ENCODE measurements around the gene HAUS8. TPM values are rescaled to one million over a fixed set of nuclear protein-coding genes. Genes with fewer than 3 reads are reported as not detected.

Gene HAUS8
- total and polyA plus RNA-seq, 2 donors (not counting 3 experiments of a cell fraction or from before 2014, with no cell fraction given): 9.6 to 30.3 TPM

DNA sequence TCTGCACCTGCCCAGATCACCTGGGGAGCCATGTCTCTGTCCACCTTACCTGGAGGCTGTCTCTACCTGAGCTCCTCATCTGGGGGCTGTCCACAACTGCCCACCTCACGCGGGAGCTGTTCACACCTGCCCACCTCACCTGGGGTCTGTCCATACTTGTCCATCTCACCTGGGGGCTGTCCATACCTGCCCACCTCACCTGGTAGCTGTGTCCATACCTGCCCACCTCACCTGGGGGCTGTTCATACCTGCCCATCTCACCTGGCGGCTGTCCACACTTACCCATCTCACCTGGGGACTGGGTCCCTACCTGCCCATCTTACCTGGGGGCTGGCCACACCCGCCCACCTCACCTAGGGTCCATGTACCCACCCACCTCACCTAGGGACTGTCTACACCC, 38.6 kb downstream of the HAUS8 start:
- CTCF ChIA-PET: interaction anchor here (1.0 kb wide), 1 partner anchor 19 kb away, joined by 3 read pairs; no protein-coding TSS in a partner anchor
- Histone ChIP-seq H4K20me1 (replicated peaks; ENCODE audit: control insufficient read depth, extremely low read depth, insufficient read depth, low read length) (no peaks in the 10 kb centered on the region), H3K27me3 (ENCODE audit: control insufficient read depth in 2 of 2, insufficient read depth in 2 of 2, low read length in 2 of 2) (no peaks in the 10 kb centered on the region), H3K27ac (ENCODE audit: insufficient read depth, low read depth, low read length) (no peak overlapping the region), H3K79me2 (ENCODE audit: control insufficient read depth, insufficient read depth, low read length) (no peaks in the 10 kb centered on the region), H2AFZ (ENCODE audit: low read depth, low read length) (no peak overlapping the region), H3K36me3 (ENCODE audit: control insufficient read depth in 2 of 2, extremely low read depth in 1 of 2, insufficient read depth in 2 of 2, low read length in 2 of 2) (no peaks in the 10 kb centered on the region), H3K4me1 (ENCODE audit: control insufficient read depth, extremely low read depth, insufficient read depth, low read length) (no peaks in the 10 kb centered on the region), H3K9me1 (replicated peaks; ENCODE audit: control insufficient read depth, extremely low read depth, insufficient read depth, low read length) (no peaks in the 10 kb centered on the region), H3K9ac (replicated peaks; ENCODE audit: extremely low read depth, insufficient read depth, low read length) (no peak overlapping the region), H3K9me3 (replicated peaks; ENCODE audit: control insufficient read depth, insufficient read depth, low read length) (no peaks in the 10 kb centered on the region), H3K4me3 (replicated peaks in 1 of 3; ENCODE audit: insufficient read depth in 1 of 3, low read depth in 1 of 3, low read length in 3 of 3) (no peak overlapping the region), H3K4me2 (ENCODE audit: insufficient read depth, low read length) (no peak overlapping the region)
- FAIRE-seq (no peak), DNase-seq (ENCODE audit: low read depth, low spot score) (no peak)
- POLR2A ChIA-PET: no interaction called here
- no peak for TF ChIP-seq POLR2A (IDR thresholded peaks at IDR 0.05; ENCODE audit: low read depth, low read length)
- TF ChIP-seq GATA2 (IDR thresholded peaks at IDR 0.05; ENCODE audit: insufficient read depth, insufficient read length, low read depth, low read length): no peak
- TF ChIP-seq FOS (IDR thresholded peaks at IDR 0.05; ENCODE audit: borderline replicate concordance, insufficient read depth, low read length): no peak
- no peak for TF ChIP-seq EZH2 (IDR thresholded peaks at IDR 0.05; ENCODE audit: borderline replicate concordance, low read depth, low read length, severe bottlenecking)
- TF ChIP-seq, protein P1, sequence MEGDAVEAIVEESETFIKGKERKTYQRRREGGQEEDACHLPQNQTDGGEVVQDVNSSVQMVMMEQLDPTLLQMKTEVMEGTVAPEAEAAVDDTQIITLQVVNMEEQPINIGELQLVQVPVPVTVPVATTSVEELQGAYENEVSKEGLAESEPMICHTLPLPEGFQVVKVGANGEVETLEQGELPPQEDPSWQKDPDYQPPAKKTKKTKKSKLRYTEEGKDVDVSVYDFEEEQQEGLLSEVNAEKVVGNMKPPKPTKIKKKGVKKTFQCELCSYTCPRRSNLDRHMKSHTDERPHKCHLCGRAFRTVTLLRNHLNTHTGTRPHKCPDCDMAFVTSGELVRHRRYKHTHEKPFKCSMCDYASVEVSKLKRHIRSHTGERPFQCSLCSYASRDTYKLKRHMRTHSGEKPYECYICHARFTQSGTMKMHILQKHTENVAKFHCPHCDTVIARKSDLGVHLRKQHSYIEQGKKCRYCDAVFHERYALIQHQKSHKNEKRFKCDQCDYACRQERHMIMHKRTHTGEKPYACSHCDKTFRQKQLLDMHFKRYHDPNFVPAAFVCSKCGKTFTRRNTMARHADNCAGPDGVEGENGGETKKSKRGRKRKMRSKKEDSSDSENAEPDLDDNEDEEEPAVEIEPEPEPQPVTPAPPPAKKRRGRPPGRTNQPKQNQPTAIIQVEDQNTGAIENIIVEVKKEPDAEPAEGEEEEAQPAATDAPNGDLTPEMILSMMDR (IDR thresholded peaks at IDR 0.05; ENCODE audit: extremely low read depth in 1 of 2, insufficient read depth in 1 of 2, low read depth in 1 of 2, low read length in 2 of 2): no peak
- TF ChIP-seq JUN (IDR thresholded peaks at IDR 0.05; ENCODE audit: borderline replicate concordance, insufficient read depth, insufficient read length, low read depth): no peak
- TF ChIP-seq MYC (IDR thresholded peaks at IDR 0.05; ENCODE audit: low read depth, low read length): no peak
- TF ChIP-seq POLR2AphosphoS5 (IDR thresholded peaks at IDR 0.05; ENCODE audit: insufficient read depth, low read depth, low read length): no peak
- no peak for TF ChIP-seq MAX (IDR thresholded peaks at IDR 0.05; ENCODE audit: insufficient read depth, insufficient read length)
- intact Hi-C loops (cut with micrococcal nuclease) (no loop called here), dilution Hi-C loops (cut with MboI; ENCODE audit: extremely low pct_ligation_motif_present, low sequenced_read_pairs) (no loop called here)
- no TSS peak for BruUV-seq (replicated peaks)
